K562 (cell line): ENCODE results near the gene DND1. TPM values are rescaled to one million over a fixed set of nuclear protein-coding genes. Genes with fewer than 3 reads are reported as not detected.

ENCODE experiments used
- ATAC-seq: fragments of 200-7000 bp; cut with Tn5 transposase; 3 replicates; pipeline ENCODE4 v1.9.1; 2020; ENCODE audit warnings: moderate library complexity
- BruUV-seq: library from RNA; stranded (reverse); fragments of 400-500 nt; replicated peaks from 2 replicates; lab custom pipeline; 2021; lab: Mats Ljungman, UMichigan
- CTCF ChIA-PET: fragments of 300-600 bp; formaldehyde crosslinking; extraction: SDS; loops from one replicate; lab custom pipeline; 2021; ENCODE audit warnings: low intra/inter-chr PET ratio; lab: Yijun Ruan, JAX
- POLR2A ChIA-PET: fragments of 300-600, 350-650 bp; sonication (Branson Sonifier 250); formaldehyde crosslinking; extraction: SDS; loops from one replicate; lab custom pipeline; 2021; ENCODE audit warnings: antibody characterized with exemption, inconsistent platforms; lab: Yijun Ruan, JAX
- DNase-seq, 4 experiments: peaks; one replicate each; pipeline versions ENCODE4 v3.0.0 to v3.0.0-alpha.2; 2011 to 2018; ENCODE audit warnings: low spot score in 3 of 4, mixed read lengths in 3 of 4; ENCODE audit errors: extremely low read depth in 1 of 4
- FAIRE-seq: peaks from 2 replicates; lab custom pipeline; 2011; peaks lifted over from hg19 to GRCh38; lab: Jason Lieb, UNC
- H2AFZ ChIP-seq: 2 replicates; pipeline ENCODE4 v1.6.0; 2011; ENCODE audit warnings: low read depth, low read length, control low read depth, inconsistent platforms
- H3K27ac ChIP-seq: fragments of 200-600 bp; 3 replicates; pipeline ENCODE4 v1.8.0; 2011; ENCODE audit warnings: low read depth, mild to moderate bottlenecking, control low read depth, inconsistent platforms, low read length, moderate library complexity, mixed read lengths; ENCODE audit errors: extremely low read depth
- H3K27me3 ChIP-seq, 2 experiments: fragments of 300-600 bp in 1 of 2; 2 replicates in 1 of 2; 3 replicates in 1 of 2; pipeline versions ENCODE4 v1.6.0 to v1.8.0; 2011; ENCODE audit warnings: inconsistent platforms in 2 of 2, low read length in 2 of 2, mild to moderate bottlenecking in 1 of 2, mixed read lengths in 1 of 2, moderate library complexity in 1 of 2; ENCODE audit not compliant: control insufficient read depth in 2 of 2, insufficient read depth in 2 of 2
- H3K36me3 ChIP-seq: fragments of 300-600 bp; 3 replicates; pipeline ENCODE4 v1.8.0; 2011; ENCODE audit warnings: mild to moderate bottlenecking, low read length, inconsistent platforms; ENCODE audit not compliant: control insufficient read depth, insufficient read depth
- H3K4me1 ChIP-seq, 2 experiments: fragments of 200-600 bp in 1 of 2; replicated peaks in 1 of 2; 2 replicates in 1 of 2; 3 replicates in 1 of 2; pipeline versions ENCODE4 v1.5.1 to v1.8.0; 2011; ENCODE audit warnings: inconsistent platforms in 2 of 2, low read length in 2 of 2, mild to moderate bottlenecking in 1 of 2, mixed read lengths in 1 of 2, moderate library complexity in 1 of 2; ENCODE audit not compliant: control insufficient read depth in 2 of 2, insufficient read depth in 2 of 2
- H3K4me2 ChIP-seq: 2 replicates; pipeline ENCODE4 v1.6.1; 2011; ENCODE audit warnings: low read length, control low read depth, inconsistent platforms, mixed read lengths; ENCODE audit not compliant: insufficient read depth
- H3K4me3 ChIP-seq: fragments of 200-600 bp; sonication (generic), shearing (Covaris generic); 2 replicates; pipeline ENCODE4 v1.5.1; 2016; ENCODE audit warnings: control low read depth, inconsistent platforms
- H3K79me2 ChIP-seq: fragments of 200-600 bp; 3 replicates; pipeline ENCODE4 v1.8.0; 2011; ENCODE audit warnings: low read length, inconsistent platforms; ENCODE audit not compliant: control insufficient read depth, insufficient read depth
- H3K9ac ChIP-seq, 2 experiments: 2 replicates each; pipeline versions ENCODE4 v1.6.0 to v1.6.1; 2011; ENCODE audit warnings: low read depth in 2 of 2, low read length in 2 of 2, control low read depth in 1 of 2, inconsistent platforms in 1 of 2, mild to moderate bottlenecking in 1 of 2, mixed read lengths in 1 of 2; ENCODE audit not compliant: insufficient read depth in 1 of 2
- H3K9me1 ChIP-seq: one replicate; pipeline ENCODE4 v1.6.0; 2011; ENCODE audit warnings: inconsistent platforms, mild to moderate bottlenecking, low read length, moderate library complexity; ENCODE audit not compliant: control insufficient read depth, insufficient read depth
- H3K9me3 ChIP-seq: replicated peaks from 2 replicates; pipeline ENCODE4 v1.5.1; 2011; ENCODE audit warnings: low read depth, low read length, inconsistent platforms; ENCODE audit not compliant: control insufficient read depth, insufficient read depth
- H4K20me1 ChIP-seq: replicated peaks from 2 replicates; pipeline ENCODE4 v1.6.1; 2011; ENCODE audit warnings: low read length, inconsistent platforms, mixed read lengths; ENCODE audit not compliant: control insufficient read depth, insufficient read depth
- NKRF ChIP-seq: fragments of 450-650 bp; IDR thresholded peaks from 2 replicates; pipeline ENCODE4 v1.6.1; 2016; ENCODE audit warnings: borderline replicate concordance
- WGBS: fragments of 100-300 bp; shearing (Covaris generic); methylation state at CpG from one replicate; pipeline ENCODE4 v1.1.6; 2016; ENCODE audit warnings: low coverage, mixed read lengths; ENCODE audit not compliant: insufficient coverage; ENCODE audit errors: missing lambda C conversion rate; 5-methylcytosine and 5-hydroxymethylcytosine counted together
- in situ Hi-C: fragments of 300-500 bp; cut with MboI; formaldehyde crosslinking; loops from 4 replicates; pipeline ENCODE4 v1.15.0; 2018; ENCODE audit warnings: inconsistent platforms, mixed read lengths
- intact Hi-C: fragments of 100-400 bp; cut with micrococcal nuclease; formaldehyde crosslinking; loops from 2 replicates; pipeline ENCODE4 v1.14.2; 2022
- polyA plus RNA-seq, 8 experiments: library from polyadenylated mRNA; depleted of rRNA in 4 of 8; stranded (reverse) in 5 of 8; unstranded in 3 of 8; fragments of >200 nt; fragmentation: Nextera tagmentation in 2 of 8; fragmentation: Illumina TruSeq in 1 of 8; extraction: Ambion mirVana in 2 of 8; extraction: Trizol in 1 of 8; gene quantifications; 2 replicates each; pipeline versions ENCODE4 v1.2.1 to v1.2.3, GENCODE V29; 2011 to 2014; ENCODE audit warnings: inconsistent platforms in 1 of 8, missing spikeins in 1 of 8
- total RNA-seq, 7 experiments: library from RNA; depleted of rRNA in 6 of 7; stranded (reverse); fragments of >200 nt in 6 of 7; fragmentation: Illumina TruSeq in 2 of 7; extraction: Trizol in 2 of 7; gene quantifications; 2 replicates each; pipeline versions ENCODE4 v1.2.1 to v1.2.3, GENCODE V29; 2011 to 2021; ENCODE audit warnings: low replicate concordance in 1 of 7
- TF ChIP-seq, protein P1 (sequence below): sonication (generic); formaldehyde crosslinking; IDR thresholded peaks from 2 replicates; pipeline ENCODE4 v1.8.1; 2023; ENCODE audit warnings: mild to moderate bottlenecking, missing genetic modification reagents

DND1 gene
- total and polyA plus RNA-seq, 9 of the 15 experiments (the other 6 are each of a cell fraction or from before 2014, with no cell fraction given): 0.37 to 2.0 (median 0.90) TPM; not detected in 3

DNA sequence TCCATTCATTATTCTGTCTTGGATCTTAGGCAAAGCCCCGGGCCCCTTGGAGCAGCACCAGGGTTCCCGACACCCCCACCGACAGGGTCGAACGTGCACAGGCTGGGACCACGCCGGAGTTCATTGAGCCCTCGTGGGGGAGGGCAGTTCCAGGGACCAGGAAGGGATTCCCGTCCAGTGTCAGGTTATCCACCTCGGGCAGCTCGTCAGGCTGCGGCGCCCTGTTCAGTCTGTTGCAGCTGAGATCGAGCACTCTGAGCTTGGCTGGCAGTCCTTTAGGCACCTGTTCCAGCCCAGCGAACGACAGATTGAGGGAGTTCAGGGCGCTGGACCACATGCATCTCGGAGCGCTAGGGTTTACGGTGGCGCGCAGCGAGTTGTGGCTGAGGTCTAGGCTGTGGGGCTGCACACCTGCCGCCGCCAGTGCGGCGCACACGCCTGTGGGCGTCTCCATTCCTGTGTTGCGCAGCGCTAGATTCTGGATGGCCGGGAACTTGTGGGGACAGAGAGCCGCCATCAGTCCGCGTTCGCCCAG lies 41.5 kb downstream of the DND1 start:
- CTCF ChIA-PET: no interaction called here
- POLR2A ChIA-PET: interaction anchor here (1.2 kb wide), 1 partner anchor 9 kb away, joined by 3 read pairs; no protein-coding TSS in a partner anchor
- ATAC-seq (no peak), DNase-seq (no peak), FAIRE-seq (no peak)
- TF ChIP-seq, protein P1, sequence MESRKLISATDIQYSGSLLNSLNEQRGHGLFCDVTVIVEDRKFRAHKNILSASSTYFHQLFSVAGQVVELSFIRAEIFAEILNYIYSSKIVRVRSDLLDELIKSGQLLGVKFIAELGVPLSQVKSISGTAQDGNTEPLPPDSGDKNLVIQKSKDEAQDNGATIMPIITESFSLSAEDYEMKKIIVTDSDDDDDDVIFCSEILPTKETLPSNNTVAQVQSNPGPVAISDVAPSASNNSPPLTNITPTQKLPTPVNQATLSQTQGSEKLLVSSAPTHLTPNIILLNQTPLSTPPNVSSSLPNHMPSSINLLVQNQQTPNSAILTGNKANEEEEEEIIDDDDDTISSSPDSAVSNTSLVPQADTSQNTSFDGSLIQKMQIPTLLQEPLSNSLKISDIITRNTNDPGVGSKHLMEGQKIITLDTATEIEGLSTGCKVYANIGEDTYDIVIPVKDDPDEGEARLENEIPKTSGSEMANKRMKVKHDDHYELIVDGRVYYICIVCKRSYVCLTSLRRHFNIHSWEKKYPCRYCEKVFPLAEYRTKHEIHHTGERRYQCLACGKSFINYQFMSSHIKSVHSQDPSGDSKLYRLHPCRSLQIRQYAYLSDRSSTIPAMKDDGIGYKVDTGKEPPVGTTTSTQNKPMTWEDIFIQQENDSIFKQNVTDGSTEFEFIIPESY (CRISPR knock-in tag): peak; percentile 44; the same call in 1 of the 2 replicates
- TF ChIP-seq NKRF: no peak
- no peak overlapping the region for H3K9ac ChIP-seq
- H3K9me1 ChIP-seq: no peaks in the 10 kb centered on the region
- no peak overlapping the region for H2AFZ ChIP-seq
- no TSS peak for BruUV-seq
- no peak overlapping the region for H3K27ac ChIP-seq
- H3K9me3 ChIP-seq: no peaks in the 10 kb centered on the region
- H3K36me3 ChIP-seq: no peaks in the 10 kb centered on the region
- 77% methylated on average over 30 of the region's 36 CpGs for WGBS
- no peaks in the 10 kb centered on the region for H3K27me3 ChIP-seq
- in situ Hi-C loops (no loop called here), intact Hi-C loops (no loop called here)
- H3K4me1 ChIP-seq: peaks cover 0 to 14% of the 10 kb centered on the region in 2 experiments; a peak in 2 of 5 replicates
- no peaks in the 10 kb centered on the region for H4K20me1 ChIP-seq
- H3K4me2 ChIP-seq: no peak overlapping the region
- H3K4me3 ChIP-seq: no peak overlapping the region
- H3K79me2 ChIP-seq: no peaks in the 10 kb centered on the region
